K562 (cell line): Measurements from ENCODE around the gene YOD1. TPM values are rescaled to one million over a fixed set of nuclear protein-coding genes. Genes with fewer than 3 reads are reported as not detected.

Experiments used
- DPF2 ChIP-seq: fragments of 450-650 bp; IDR thresholded peaks from 2 replicates; pipeline ENCODE4 v1.6.1; 2016
- KDM2B ChIP-seq: fragments of 250-450 bp; sonication (Bioruptor Pico); IDR thresholded peaks from 2 replicates; pipeline ENCODE4 v1.8.0; 2021; ENCODE audit warnings: mild to moderate bottlenecking, moderate library complexity
- ZFP1 ChIP-seq: fragments of 450-650 bp; formaldehyde crosslinking; IDR thresholded peaks from 2 replicates; pipeline ENCODE4 v1.4.0; 2020; ENCODE audit warnings: mild to moderate bottlenecking, mixed read lengths
- polyA plus RNA-seq, 8 experiments: library from polyadenylated mRNA; depleted of rRNA in 4 of 8; stranded (reverse) in 5 of 8; unstranded in 3 of 8; fragments of >200 nt; fragmentation: Nextera tagmentation in 2 of 8; fragmentation: Illumina TruSeq in 1 of 8; extraction: Ambion mirVana in 2 of 8; extraction: Trizol in 1 of 8; gene quantifications; 2 replicates each; pipeline versions ENCODE4 v1.2.1 to v1.2.3, GENCODE V29; 2011 to 2014; ENCODE audit warnings: inconsistent platforms in 1 of 8, missing spikeins in 1 of 8
- total RNA-seq, 7 experiments: library from RNA; depleted of rRNA in 6 of 7; stranded (reverse); fragments of >200 nt in 6 of 7; fragmentation: Illumina TruSeq in 2 of 7; extraction: Trizol in 2 of 7; gene quantifications; 2 replicates each; pipeline versions ENCODE4 v1.2.1 to v1.2.3, GENCODE V29; 2011 to 2021; ENCODE audit warnings: low replicate concordance in 1 of 7
- TF ChIP-seq, protein P1 (sequence below): sonication (generic); formaldehyde crosslinking; IDR thresholded peaks from 2 replicates; pipeline ENCODE4 v1.8.0; 2022; ENCODE audit warnings: mild to moderate bottlenecking, missing genetic modification reagents
- TF ChIP-seq, protein P2 (sequence below): fragments of 450-650 bp; IDR thresholded peaks from 2 replicates; pipeline ENCODE4 v1.6.1; 2016; ENCODE audit warnings: mild to moderate bottlenecking, moderate library complexity
- TF ChIP-seq, protein P3 (sequence below), 2 experiments: fragments of 450-650 bp; conservative IDR thresholded peaks; 2 replicates each; pipeline ENCODE4 v1.6.1; 2017; ENCODE audit warnings: mild to moderate bottlenecking in 2 of 2, moderate library complexity in 2 of 2

The YOD1 gene
- total and polyA plus RNA-seq, 9 of the 15 experiments (the other 6 are each of a cell fraction or from before 2014, with no cell fraction given) = 18.2 to 78.1 (median 46.9) TPM

DNA sequence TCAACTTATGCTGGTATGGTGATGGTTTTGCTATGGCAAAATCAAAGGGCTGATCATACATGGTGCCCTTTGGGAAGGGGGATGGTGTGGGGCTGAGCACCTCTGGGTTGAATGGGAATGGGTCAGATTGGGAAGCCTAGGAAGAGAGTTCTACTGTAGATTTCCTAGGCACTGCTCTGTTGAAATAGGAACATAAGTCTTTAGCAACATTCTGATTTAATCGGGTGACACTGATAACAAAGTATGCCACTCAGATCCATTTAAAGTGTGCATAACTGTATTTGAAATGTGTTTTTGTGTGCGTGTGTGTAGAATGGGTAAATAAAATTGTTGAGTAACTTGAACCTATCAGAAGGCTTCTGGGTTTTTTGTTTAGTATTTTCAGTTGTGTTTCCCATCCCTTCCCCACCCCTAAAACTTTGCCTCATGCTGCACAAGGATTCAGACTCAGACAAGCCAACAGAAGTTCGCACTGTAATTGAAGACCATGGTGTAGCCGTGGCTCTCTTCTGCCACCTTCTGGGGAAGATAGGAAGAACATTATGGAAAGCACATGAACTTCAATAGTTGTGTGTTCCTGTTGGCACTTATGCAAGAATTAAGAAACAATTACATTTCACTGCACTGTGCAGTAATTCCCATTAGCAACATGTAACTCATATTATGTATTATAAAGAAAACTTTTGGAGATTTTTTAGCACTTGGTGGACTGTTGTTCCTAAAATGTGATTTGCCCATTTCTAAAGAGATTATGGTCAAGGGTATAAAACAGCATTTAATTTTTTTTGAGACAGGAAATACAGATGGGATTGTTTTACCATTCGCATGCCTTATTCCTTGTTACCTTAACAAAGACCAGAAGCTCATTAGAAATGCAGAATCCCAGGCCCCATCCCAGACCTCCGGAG lies 26.7 kb upstream of the YOD1 start (continued):
- TF ChIP-seq, protein P1, sequence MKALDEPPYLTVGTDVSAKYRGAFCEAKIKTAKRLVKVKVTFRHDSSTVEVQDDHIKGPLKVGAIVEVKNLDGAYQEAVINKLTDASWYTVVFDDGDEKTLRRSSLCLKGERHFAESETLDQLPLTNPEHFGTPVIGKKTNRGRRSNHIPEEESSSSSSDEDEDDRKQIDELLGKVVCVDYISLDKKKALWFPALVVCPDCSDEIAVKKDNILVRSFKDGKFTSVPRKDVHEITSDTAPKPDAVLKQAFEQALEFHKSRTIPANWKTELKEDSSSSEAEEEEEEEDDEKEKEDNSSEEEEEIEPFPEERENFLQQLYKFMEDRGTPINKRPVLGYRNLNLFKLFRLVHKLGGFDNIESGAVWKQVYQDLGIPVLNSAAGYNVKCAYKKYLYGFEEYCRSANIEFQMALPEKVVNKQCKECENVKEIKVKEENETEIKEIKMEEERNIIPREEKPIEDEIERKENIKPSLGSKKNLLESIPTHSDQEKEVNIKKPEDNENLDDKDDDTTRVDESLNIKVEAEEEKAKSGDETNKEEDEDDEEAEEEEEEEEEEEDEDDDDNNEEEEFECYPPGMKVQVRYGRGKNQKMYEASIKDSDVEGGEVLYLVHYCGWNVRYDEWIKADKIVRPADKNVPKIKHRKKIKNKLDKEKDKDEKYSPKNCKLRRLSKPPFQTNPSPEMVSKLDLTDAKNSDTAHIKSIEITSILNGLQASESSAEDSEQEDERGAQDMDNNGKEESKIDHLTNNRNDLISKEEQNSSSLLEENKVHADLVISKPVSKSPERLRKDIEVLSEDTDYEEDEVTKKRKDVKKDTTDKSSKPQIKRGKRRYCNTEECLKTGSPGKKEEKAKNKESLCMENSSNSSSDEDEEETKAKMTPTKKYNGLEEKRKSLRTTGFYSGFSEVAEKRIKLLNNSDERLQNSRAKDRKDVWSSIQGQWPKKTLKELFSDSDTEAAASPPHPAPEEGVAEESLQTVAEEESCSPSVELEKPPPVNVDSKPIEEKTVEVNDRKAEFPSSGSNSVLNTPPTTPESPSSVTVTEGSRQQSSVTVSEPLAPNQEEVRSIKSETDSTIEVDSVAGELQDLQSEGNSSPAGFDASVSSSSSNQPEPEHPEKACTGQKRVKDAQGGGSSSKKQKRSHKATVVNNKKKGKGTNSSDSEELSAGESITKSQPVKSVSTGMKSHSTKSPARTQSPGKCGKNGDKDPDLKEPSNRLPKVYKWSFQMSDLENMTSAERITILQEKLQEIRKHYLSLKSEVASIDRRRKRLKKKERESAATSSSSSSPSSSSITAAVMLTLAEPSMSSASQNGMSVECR (CRISPR knock-in tag) = no peak
- TF ChIP-seq KDM2B (CRISPR knock-in tag) = 0 out of 2 replicates have a peak, but pooled peaks have one; percentile 7
- TF ChIP-seq DPF2 = peak; percentile 40; the same call in 1 of the 2 replicates
- TF ChIP-seq ZFP1 = no peak
- TF ChIP-seq, protein P2, sequence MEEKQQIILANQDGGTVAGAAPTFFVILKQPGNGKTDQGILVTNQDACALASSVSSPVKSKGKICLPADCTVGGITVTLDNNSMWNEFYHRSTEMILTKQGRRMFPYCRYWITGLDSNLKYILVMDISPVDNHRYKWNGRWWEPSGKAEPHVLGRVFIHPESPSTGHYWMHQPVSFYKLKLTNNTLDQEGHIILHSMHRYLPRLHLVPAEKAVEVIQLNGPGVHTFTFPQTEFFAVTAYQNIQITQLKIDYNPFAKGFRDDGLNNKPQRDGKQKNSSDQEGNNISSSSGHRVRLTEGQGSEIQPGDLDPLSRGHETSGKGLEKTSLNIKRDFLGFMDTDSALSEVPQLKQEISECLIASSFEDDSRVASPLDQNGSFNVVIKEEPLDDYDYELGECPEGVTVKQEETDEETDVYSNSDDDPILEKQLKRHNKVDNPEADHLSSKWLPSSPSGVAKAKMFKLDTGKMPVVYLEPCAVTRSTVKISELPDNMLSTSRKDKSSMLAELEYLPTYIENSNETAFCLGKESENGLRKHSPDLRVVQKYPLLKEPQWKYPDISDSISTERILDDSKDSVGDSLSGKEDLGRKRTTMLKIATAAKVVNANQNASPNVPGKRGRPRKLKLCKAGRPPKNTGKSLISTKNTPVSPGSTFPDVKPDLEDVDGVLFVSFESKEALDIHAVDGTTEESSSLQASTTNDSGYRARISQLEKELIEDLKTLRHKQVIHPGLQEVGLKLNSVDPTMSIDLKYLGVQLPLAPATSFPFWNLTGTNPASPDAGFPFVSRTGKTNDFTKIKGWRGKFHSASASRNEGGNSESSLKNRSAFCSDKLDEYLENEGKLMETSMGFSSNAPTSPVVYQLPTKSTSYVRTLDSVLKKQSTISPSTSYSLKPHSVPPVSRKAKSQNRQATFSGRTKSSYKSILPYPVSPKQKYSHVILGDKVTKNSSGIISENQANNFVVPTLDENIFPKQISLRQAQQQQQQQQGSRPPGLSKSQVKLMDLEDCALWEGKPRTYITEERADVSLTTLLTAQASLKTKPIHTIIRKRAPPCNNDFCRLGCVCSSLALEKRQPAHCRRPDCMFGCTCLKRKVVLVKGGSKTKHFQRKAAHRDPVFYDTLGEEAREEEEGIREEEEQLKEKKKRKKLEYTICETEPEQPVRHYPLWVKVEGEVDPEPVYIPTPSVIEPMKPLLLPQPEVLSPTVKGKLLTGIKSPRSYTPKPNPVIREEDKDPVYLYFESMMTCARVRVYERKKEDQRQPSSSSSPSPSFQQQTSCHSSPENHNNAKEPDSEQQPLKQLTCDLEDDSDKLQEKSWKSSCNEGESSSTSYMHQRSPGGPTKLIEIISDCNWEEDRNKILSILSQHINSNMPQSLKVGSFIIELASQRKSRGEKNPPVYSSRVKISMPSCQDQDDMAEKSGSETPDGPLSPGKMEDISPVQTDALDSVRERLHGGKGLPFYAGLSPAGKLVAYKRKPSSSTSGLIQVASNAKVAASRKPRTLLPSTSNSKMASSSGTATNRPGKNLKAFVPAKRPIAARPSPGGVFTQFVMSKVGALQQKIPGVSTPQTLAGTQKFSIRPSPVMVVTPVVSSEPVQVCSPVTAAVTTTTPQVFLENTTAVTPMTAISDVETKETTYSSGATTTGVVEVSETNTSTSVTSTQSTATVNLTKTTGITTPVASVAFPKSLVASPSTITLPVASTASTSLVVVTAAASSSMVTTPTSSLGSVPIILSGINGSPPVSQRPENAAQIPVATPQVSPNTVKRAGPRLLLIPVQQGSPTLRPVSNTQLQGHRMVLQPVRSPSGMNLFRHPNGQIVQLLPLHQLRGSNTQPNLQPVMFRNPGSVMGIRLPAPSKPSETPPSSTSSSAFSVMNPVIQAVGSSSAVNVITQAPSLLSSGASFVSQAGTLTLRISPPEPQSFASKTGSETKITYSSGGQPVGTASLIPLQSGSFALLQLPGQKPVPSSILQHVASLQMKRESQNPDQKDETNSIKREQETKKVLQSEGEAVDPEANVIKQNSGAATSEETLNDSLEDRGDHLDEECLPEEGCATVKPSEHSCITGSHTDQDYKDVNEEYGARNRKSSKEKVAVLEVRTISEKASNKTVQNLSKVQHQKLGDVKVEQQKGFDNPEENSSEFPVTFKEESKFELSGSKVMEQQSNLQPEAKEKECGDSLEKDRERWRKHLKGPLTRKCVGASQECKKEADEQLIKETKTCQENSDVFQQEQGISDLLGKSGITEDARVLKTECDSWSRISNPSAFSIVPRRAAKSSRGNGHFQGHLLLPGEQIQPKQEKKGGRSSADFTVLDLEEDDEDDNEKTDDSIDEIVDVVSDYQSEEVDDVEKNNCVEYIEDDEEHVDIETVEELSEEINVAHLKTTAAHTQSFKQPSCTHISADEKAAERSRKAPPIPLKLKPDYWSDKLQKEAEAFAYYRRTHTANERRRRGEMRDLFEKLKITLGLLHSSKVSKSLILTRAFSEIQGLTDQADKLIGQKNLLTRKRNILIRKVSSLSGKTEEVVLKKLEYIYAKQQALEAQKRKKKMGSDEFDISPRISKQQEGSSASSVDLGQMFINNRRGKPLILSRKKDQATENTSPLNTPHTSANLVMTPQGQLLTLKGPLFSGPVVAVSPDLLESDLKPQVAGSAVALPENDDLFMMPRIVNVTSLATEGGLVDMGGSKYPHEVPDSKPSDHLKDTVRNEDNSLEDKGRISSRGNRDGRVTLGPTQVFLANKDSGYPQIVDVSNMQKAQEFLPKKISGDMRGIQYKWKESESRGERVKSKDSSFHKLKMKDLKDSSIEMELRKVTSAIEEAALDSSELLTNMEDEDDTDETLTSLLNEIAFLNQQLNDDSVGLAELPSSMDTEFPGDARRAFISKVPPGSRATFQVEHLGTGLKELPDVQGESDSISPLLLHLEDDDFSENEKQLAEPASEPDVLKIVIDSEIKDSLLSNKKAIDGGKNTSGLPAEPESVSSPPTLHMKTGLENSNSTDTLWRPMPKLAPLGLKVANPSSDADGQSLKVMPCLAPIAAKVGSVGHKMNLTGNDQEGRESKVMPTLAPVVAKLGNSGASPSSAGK = peak; percentile 42
- TF ChIP-seq, protein P3, sequence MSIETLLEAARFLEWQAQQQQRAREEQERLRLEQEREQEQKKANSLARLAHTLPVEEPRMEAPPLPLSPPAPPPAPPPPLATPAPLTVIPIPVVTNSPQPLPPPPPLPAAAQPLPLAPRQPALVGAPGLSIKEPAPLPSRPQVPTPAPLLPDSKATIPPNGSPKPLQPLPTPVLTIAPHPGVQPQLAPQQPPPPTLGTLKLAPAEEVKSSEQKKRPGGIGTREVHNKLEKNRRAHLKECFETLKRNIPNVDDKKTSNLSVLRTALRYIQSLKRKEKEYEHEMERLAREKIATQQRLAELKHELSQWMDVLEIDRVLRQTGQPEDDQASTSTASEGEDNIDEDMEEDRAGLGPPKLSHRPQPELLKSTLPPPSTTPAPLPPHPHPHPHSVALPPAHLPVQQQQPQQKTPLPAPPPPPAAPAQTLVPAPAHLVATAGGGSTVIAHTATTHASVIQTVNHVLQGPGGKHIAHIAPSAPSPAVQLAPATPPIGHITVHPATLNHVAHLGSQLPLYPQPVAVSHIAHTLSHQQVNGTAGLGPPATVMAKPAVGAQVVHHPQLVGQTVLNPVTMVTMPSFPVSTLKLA (conservative IDR thresholded peaks at IDR 0.05) = 0 out of 4 replicates have a peak, but pooled peaks of 1 of the 2 experiments have one; percentile 50
